Endothelial cell (in vitro differentiated cells): Measurements from ENCODE around the gene FECH. TPM values are rescaled to one million over a fixed set of nuclear protein-coding genes. Genes with fewer than 3 reads are reported as not detected.

Experiments
- DNase-seq: peaks from one replicate; pipeline ENCODE4 v3.0.0; 2021; ENCODE audit warnings: low spot score
- H3K27ac Mint-ChIP-seq: one replicate; pipeline ENCODE4 v1.8.0; 2021; ENCODE audit warnings: mixed read lengths, inconsistent platforms; ENCODE audit not compliant: unreplicated experiment
- H3K27me3 Mint-ChIP-seq: one replicate; pipeline ENCODE4 v1.8.0; 2021; ENCODE audit warnings: mild to moderate bottlenecking, moderate library complexity, mixed read lengths, inconsistent platforms; ENCODE audit not compliant: unreplicated experiment
- H3K36me3 Mint-ChIP-seq: one replicate; pipeline ENCODE4 v1.8.0; 2021; ENCODE audit warnings: mild to moderate bottlenecking, low read depth, mixed read lengths, inconsistent platforms; ENCODE audit not compliant: unreplicated experiment
- H3K4me1 Mint-ChIP-seq: one replicate; pipeline ENCODE4 v1.8.0; 2021; ENCODE audit warnings: mild to moderate bottlenecking, mixed read lengths, inconsistent platforms; ENCODE audit not compliant: unreplicated experiment
- H3K4me3 Mint-ChIP-seq: one replicate; pipeline ENCODE4 v1.8.0; 2021; ENCODE audit warnings: mild to moderate bottlenecking, mixed read lengths, inconsistent platforms; ENCODE audit not compliant: unreplicated experiment
- H3K9me3 Mint-ChIP-seq: one replicate; pipeline ENCODE4 v1.8.0; 2021; ENCODE audit warnings: mixed read lengths, inconsistent platforms; ENCODE audit not compliant: unreplicated experiment
- total RNA-seq: library from RNA; stranded (reverse); fragmentation: NEBNext Ultra II Directional; extraction: Animal tissue kit (Norgen Biotek cat#: 25700); gene quantifications from one replicate; pipeline ENCODE4 v1.2.1, GENCODE V29; 2021; ENCODE audit not compliant: unreplicated experiment
- TF ChIP-seq, protein P1 (sequence below): fragments of 200-600 bp; sonication (generic); IDR thresholded peaks from one replicate; pipeline ENCODE4 v1.5.0; 2021; ENCODE audit warnings: antibody characterized with exemption; ENCODE audit not compliant: unreplicated experiment

The FECH gene
- total RNA-seq, 1 donor from 2014 or later, result 51.6 TPM

DNA sequence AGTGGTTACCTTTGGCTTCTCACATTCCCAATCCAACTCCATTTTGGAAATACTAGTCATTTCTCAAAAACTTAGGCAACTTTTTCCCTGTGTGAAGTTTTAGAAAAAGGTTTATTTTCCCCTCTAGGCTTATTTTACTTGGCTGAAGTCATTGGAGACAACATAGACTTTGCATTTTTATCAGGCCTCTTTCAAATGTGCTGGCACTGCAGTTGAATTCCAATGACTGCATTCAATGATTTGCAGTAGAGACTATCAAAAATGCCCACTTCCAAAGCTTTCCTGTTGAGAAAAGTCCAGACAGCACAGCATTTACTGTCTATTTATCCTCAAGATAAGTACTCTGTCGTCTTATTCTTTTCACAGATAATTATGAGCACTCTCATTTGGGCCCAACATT, 81.3 kb downstream of the FECH start:
- peaks cover 4% of the 10 kb centered on the region for H3K27me3 Mint-ChIP-seq
- H3K4me3 Mint-ChIP-seq, result no peak overlapping the region
- TF ChIP-seq, protein P1, sequence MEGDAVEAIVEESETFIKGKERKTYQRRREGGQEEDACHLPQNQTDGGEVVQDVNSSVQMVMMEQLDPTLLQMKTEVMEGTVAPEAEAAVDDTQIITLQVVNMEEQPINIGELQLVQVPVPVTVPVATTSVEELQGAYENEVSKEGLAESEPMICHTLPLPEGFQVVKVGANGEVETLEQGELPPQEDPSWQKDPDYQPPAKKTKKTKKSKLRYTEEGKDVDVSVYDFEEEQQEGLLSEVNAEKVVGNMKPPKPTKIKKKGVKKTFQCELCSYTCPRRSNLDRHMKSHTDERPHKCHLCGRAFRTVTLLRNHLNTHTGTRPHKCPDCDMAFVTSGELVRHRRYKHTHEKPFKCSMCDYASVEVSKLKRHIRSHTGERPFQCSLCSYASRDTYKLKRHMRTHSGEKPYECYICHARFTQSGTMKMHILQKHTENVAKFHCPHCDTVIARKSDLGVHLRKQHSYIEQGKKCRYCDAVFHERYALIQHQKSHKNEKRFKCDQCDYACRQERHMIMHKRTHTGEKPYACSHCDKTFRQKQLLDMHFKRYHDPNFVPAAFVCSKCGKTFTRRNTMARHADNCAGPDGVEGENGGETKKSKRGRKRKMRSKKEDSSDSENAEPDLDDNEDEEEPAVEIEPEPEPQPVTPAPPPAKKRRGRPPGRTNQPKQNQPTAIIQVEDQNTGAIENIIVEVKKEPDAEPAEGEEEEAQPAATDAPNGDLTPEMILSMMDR, result no peak
- no peaks in the 10 kb centered on the region for H3K36me3 Mint-ChIP-seq
- H3K9me3 Mint-ChIP-seq, result no peaks in the 10 kb centered on the region
- H3K4me1 Mint-ChIP-seq, result no peaks in the 10 kb centered on the region
- DNase-seq, result no peak
- no peak overlapping the region for H3K27ac Mint-ChIP-seq

DNA sequence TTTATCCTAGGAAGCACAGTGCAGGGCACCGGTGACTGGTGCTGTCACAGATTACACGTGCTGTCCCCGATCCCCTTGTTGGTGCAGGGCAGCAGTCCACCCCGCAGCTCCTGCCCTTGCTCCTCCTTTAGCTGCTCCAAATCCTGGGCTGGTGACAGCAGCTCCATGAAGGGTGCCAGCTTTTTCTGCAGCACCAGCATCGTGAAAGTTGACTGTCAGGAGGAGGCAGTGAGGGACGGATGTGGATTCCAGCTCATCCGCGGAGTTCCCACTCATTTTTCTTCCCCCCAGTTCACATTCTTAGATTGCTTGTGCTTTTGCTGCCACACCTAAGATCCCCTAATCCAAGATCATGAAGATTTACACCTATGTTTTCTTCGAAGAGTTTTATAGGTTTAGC, 83.9 kb downstream of the FECH start:
- DNase-seq, result no peak
- no peaks in the 10 kb centered on the region for H3K4me1 Mint-ChIP-seq
- TF ChIP-seq, protein P1, result no peak
- H3K9me3 Mint-ChIP-seq, result no peaks in the 10 kb centered on the region
- H3K27ac Mint-ChIP-seq, result no peak overlapping the region
- peaks cover 3% of the 10 kb centered on the region for H3K27me3 Mint-ChIP-seq
- H3K36me3 Mint-ChIP-seq, result no peaks in the 10 kb centered on the region
- H3K4me3 Mint-ChIP-seq, result no peak overlapping the region

DNA sequence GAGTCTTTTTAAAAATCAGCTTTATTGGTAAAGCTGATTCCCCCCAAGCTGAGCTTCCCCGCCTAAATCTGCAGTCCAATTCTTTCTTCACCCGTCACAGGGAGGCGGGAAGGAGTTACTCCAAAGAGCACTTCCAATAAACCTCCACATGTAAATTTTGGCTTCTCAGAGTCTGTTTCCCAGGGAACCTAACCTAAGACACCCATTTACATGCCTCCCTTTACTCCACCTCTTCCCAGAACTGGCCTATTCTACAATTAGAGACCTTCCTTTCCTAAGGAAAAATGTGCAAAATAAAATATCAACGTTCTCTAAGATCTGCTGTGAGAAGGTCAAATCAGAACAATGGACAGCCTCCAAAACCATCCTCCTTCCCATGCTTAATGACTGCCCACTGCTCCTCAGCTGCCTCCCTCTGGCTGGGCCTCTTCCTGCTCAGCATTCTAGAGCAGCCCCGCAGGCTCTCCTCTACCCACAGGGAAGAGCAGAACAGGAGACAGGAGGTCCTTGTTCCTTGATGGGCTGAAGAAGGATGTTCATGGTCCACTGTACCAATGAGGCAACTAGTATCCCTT, 87.7 kb downstream of the FECH start:
- TF ChIP-seq, protein P1, result no peak
- H3K36me3 Mint-ChIP-seq, result no peaks in the 10 kb centered on the region
- no peak for DNase-seq
- H3K27ac Mint-ChIP-seq, result no peak overlapping the region
- H3K27me3 Mint-ChIP-seq, result peaks cover 3% of the 10 kb centered on the region
- no peaks in the 10 kb centered on the region for H3K9me3 Mint-ChIP-seq
- H3K4me1 Mint-ChIP-seq, result no peaks in the 10 kb centered on the region
- H3K4me3 Mint-ChIP-seq, result no peak overlapping the region

Other genes starting within 250 kb of the FECH start
- 0.64 TPM for gene ST8SIA3, start 234.1 kb downstream of the FECH start, total RNA-seq
- 1.1 TPM for gene ONECUT2, start 151.3 kb downstream of the FECH start, total RNA-seq
- 101 TPM for gene NARS1, start 35.1 kb upstream of the FECH start, total RNA-seq
- 66.7 TPM for gene ATP8B1, start 216.6 kb upstream of the FECH start, total RNA-seq